Frontal cortex (tissue), 4 donors: ENCODE results near the gene GSX2. TPM values are rescaled to one million over a fixed set of nuclear protein-coding genes. Genes with fewer than 3 reads are reported as not detected.

Source experiments
- DNase-seq, 2 donors: peaks; one replicate each; pipeline ENCODE4 v3.0.0; 2012; ENCODE audit warnings: low spot score in 2 of 2
- FAIRE-seq: peaks from 2 replicates; lab custom pipeline; 2012; peaks lifted over from hg19 to GRCh38; lab: Jason Lieb, UNC
- small RNA-seq: library from RNA; depleted of rRNA; stranded (forward); fragments of <200 nt; gene quantifications from one replicate; pipeline ENCODE3, GENCODE V24; 2014
- total RNA-seq: library from RNA; depleted of rRNA; stranded (reverse); fragments of >200 nt; gene quantifications from one replicate; pipeline ENCODE4 v1.2.3, GENCODE V29; 2014
- donor health status: control.
- donor health status: control.
- donor health status: control.

Gene GSX2
- total RNA-seq, 1 donor from 2014 or later = 3.3 TPM

- no peak for FAIRE-seq
- no peak for DNase-seq
Observed at GRCh38 chr4:54149323-54149722, 49.4 kb downstream of the GSX2 start.

Small RNAs within 50 kb of the gene (small RNA-seq; reads per million reads assigned to genes)
- gene AC110792.1 = not detected

Other genes with a start within 250 kb of the GSX2 start
- gene CHIC2, start 35.6 kb upstream of the GSX2 start, total RNA-seq = 49.7 TPM
- 64.0 TPM for gene PDGFRA, start 129.1 kb downstream of the GSX2 start, total RNA-seq